HepG2 (cell line): Measurements from ENCODE around the gene CRHR1.

ENCODE experiments used
- BRCA1 ChIP-seq: sonication (generic); formaldehyde crosslinking; IDR thresholded peaks from 2 replicates; pipeline ENCODE4 v1.4.0; 2020; ENCODE audit warnings: missing genetic modification reagents
- EP300 ChIP-seq, 3 experiments: sonication (generic) in 1 of 3; formaldehyde crosslinking in 1 of 3; IDR thresholded peaks; 2 replicates each; pipeline versions ENCODE4 v1.5.1 to v1.6.1; 2011 to 2020; ENCODE audit warnings: low read depth in 2 of 3, low read length in 2 of 3, borderline replicate concordance in 1 of 3, improper control_type of control experiment in 1 of 3, mild to moderate bottlenecking in 1 of 3, missing genetic modification reagents in 1 of 3, moderate library complexity in 1 of 3
- FIP1L1 ChIP-seq: fragments of 200-400 bp; formaldehyde crosslinking; IDR thresholded peaks from 2 replicates; pipeline ENCODE4 v1.6.1; 2018; ENCODE audit warnings: low read depth, mild to moderate bottlenecking, low read length, moderate library complexity, borderline replicate concordance; ENCODE audit not compliant: insufficient read depth
- HNRNPUL1 ChIP-seq: fragments of 200-400 bp; formaldehyde crosslinking; IDR thresholded peaks from 2 replicates; pipeline ENCODE4 v1.6.1; 2017; ENCODE audit warnings: low read depth, mild to moderate bottlenecking, low read length, moderate library complexity
- POLR2A ChIP-seq, 2 experiments: IDR thresholded peaks; 2 replicates each; pipeline ENCODE4 v1.6.1; 2011; ENCODE audit warnings: low read depth in 2 of 2, low read length in 2 of 2, mild to moderate bottlenecking in 1 of 2, moderate library complexity in 1 of 2; ENCODE audit not compliant: insufficient read depth in 1 of 2
- RFX1 ChIP-seq: fragments of 450-650 bp; IDR thresholded peaks from 2 replicates; pipeline ENCODE4 v1.6.1; 2017
- SP140L ChIP-seq: sonication (generic); formaldehyde crosslinking; IDR thresholded peaks from 2 replicates; pipeline ENCODE4 v1.4.0; 2020; ENCODE audit warnings: missing genetic modification reagents, borderline replicate concordance
- ZSCAN29 ChIP-seq: sonication (generic); formaldehyde crosslinking; conservative IDR thresholded peaks from 2 replicates; pipeline ENCODE4 v1.4.0; 2020; ENCODE audit warnings: mild to moderate bottlenecking, missing genetic modification reagents
- TF ChIP-seq, protein P1 (sequence below): IDR thresholded peaks from 2 replicates; pipeline ENCODE4 v1.6.1; 2016; ENCODE audit warnings: missing compliant biosample characterization, missing genetic modification reagents, borderline replicate concordance
- TF ChIP-seq, protein P2 (sequence below): sonication (generic); formaldehyde crosslinking; IDR thresholded peaks from 2 replicates; pipeline ENCODE4 v1.4.0; 2020; ENCODE audit warnings: mild to moderate bottlenecking, low read depth, missing genetic modification reagents

DNA sequence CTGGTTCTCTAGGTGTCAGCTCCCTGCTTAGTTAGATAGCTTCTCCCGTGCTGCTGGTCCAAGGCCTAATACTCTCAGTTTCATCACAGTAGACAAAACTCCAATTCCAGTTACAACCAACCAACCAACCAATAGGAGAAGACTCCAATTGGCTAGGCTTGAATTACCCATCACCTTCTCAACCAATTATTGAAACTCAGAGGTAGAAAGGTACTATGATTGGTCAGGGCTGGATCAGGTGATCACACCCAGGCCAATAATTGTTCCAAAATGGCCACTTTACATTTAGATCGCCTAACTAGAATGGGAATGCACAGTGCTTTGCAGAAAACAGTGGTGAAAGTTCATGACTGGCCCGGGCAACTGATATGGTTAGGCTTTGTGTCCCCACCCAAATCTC, 49.5 kb upstream of the CRHR1 start:
- TF ChIP-seq BRCA1 (CRISPR knock-in tag) (no peak), FIP1L1 (no peak), POLR2A (IDR thresholded peaks at IDR 0.05; ENCODE audit: insufficient read depth in 1 of 2, low read depth in 2 of 2, low read length in 2 of 2) (no peak), EP300 (IDR thresholded peaks at IDR 0.05; ENCODE audit: low read depth in 2 of 2, low read length in 2 of 2) (no peak), EP300 (CRISPR knock-in tag; IDR thresholded peaks at IDR 0.05; ENCODE audit: borderline replicate concordance) (no peak), RFX1 (no peak), SP140L (CRISPR knock-in tag) (no peak), HNRNPUL1 (no peak), ZSCAN29 (no peak)
- TF ChIP-seq, protein P1, sequence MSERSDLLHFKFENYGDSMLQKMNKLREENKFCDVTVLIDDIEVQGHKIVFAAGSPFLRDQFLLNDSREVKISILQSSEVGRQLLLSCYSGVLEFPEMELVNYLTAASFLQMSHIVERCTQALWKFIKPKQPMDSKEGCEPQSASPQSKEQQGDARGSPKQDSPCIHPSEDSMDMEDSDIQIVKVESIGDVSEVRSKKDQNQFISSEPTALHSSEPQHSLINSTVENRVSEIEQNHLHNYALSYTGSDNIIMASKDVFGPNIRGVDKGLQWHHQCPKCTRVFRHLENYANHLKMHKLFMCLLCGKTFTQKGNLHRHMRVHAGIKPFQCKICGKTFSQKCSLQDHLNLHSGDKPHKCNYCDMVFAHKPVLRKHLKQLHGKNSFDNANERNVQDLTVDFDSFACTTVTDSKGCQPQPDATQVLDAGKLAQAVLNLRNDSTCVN (CRISPR knock-in tag) = no peak
- TF ChIP-seq, protein P2, sequence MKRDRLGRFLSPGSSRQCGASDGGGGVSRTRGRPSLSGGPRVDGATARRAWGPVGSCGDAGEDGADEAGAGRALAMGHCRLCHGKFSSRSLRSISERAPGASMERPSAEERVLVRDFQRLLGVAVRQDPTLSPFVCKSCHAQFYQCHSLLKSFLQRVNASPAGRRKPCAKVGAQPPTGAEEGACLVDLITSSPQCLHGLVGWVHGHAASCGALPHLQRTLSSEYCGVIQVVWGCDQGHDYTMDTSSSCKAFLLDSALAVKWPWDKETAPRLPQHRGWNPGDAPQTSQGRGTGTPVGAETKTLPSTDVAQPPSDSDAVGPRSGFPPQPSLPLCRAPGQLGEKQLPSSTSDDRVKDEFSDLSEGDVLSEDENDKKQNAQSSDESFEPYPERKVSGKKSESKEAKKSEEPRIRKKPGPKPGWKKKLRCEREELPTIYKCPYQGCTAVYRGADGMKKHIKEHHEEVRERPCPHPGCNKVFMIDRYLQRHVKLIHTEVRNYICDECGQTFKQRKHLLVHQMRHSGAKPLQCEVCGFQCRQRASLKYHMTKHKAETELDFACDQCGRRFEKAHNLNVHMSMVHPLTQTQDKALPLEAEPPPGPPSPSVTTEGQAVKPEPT (CRISPR knock-in tag) = no peak
